MG63 (cell line): Measurements from ENCODE around the gene PRG3. TPM values are rescaled to one million over a fixed set of nuclear protein-coding genes. Genes with fewer than 3 reads are reported as not detected.

Experiments used
- DNase-seq: peaks from one replicate; pipeline ENCODE4 v3.0.0-alpha.2; 2020
- H3K27me3 ChIP-seq: fragments of 250-450 bp; sonication (Bioruptor Pico); 2 replicates; pipeline ENCODE4 v1.5.1; 2020; ENCODE audit warnings: mild to moderate bottlenecking, moderate library complexity
- H3K36me3 ChIP-seq: fragments of 250-450 bp; sonication (Bioruptor Pico); 2 replicates; pipeline ENCODE4 v1.5.1; 2020; ENCODE audit warnings: mild to moderate bottlenecking, moderate library complexity
- H3K4me3 ChIP-seq: fragments of 250-450 bp; sonication (Bioruptor Pico); 2 replicates; pipeline ENCODE4 v1.5.1; 2020; ENCODE audit warnings: mild to moderate bottlenecking, moderate library complexity
- H3K9me3 ChIP-seq: fragments of 250-450 bp; sonication (Bioruptor Pico); 2 replicates; pipeline ENCODE4 v1.5.1; 2020; ENCODE audit warnings: mild to moderate bottlenecking, moderate library complexity
- total RNA-seq: library from RNA; depleted of rRNA; stranded (reverse); fragments of >200 nt; shearing (Covaris generic); gene quantifications from 2 replicates; pipeline ENCODE4 v1.2.3, GENCODE V29; 2014; ENCODE audit warnings: low replicate concordance

PRG3 gene
- total RNA-seq, 1 experiment from 2014 or later: not detected

DNA sequence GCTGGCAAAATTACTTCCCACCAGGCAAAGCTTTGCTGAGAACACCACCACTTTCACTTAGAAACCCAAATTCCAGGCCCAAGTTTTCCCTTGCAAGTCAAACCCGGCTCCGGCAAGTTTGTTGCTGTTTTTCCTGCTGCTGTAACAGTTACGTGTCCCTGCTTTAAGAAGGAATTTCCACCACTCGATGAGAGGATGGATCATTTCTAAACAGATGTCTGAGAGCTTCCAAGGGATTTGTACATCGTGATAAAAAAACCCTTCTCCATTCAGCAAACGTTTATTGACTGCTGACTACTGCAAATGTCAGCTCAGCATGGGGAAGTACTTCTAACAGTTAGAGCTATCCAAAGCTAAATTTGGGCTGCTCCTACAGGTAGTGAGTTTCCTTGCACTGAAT, 23.1 kb downstream of the PRG3 start:
- Histone ChIP-seq H3K4me3 (no peak overlapping the region), H3K27me3 (no peaks in the 10 kb centered on the region), H3K9me3 (no peaks in the 10 kb centered on the region), H3K36me3 (no peaks in the 10 kb centered on the region)
- no peak for DNase-seq

DNA sequence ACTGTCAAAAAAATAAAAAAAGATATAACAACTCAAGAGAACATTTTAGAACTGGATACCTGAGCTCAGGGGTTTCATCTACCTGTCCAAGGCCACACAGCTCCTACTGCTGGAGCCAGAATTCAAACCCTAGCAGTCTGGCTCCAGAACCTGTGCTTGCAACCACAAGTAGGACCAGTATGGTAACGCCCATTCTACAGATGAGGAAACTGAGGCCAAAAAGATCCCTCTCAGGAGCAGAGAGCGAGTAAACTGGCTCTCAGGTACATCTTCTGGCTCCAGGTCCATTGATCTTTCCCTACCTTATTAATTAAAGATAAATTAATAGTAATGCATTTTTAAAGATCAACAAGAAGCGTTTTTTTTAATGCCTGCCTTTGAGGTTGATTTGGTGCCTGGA, 23.6 kb downstream of the PRG3 start:
- Histone ChIP-seq H3K9me3 (no peaks in the 10 kb centered on the region), H3K27me3 (no peaks in the 10 kb centered on the region)
- DNase-seq: no peak

DNA sequence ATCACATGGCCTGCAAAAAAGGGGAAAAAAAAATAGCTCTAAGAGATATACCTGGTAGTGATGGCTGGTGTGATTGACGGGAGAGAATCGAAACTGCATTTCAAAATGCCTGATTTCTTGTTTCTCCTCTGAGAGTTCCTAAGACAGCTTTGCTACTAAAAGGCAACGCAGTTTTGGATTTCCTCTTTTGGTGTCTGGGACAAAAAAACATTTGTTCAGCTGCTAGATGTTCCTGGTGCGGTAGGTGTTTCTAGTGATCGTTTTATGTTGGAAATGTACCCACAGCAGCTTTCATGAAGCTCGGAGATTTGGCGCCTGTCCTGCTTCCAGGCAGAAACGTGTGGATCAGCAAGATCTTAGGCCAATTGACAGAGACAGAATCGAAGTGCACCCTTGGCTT, 24.7 kb downstream of the PRG3 start:
- no peak for DNase-seq
- H3K36me3 ChIP-seq: no peaks in the 10 kb centered on the region
- no peak overlapping the region for H3K4me3 ChIP-seq
- H3K27me3 ChIP-seq: no peaks in the 10 kb centered on the region
- H3K9me3 ChIP-seq: peaks cover 1% of the 10 kb centered on the region; the same call in 1 of the 2 replicates

More for the DNA sequence above, 23.6 kb downstream of the PRG3 start:
- Histone ChIP-seq H3K36me3 (no peaks in the 10 kb centered on the region), H3K4me3 (no peak overlapping the region)

DNA sequence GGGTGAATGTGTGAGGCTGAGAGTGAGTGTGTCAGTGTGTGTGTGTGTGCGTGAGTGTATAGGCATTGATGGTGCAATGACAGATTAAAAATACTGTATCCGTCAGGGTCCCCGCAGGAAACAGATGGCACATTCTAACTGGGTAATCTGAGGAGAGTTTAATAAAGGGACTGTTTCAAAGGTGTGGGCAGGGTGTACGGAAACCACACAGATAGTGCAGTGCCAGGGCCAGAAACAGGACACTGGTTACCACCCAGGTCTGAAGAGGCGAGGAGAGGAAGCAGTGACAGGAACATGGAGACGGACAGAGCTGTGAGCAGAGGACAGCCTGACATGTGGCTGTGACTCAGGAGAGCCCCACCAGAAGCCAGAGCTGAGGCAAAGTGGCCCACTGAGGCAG, 26.3 kb downstream of the PRG3 start:
- DNase-seq: no peak
- no peak overlapping the region for H3K4me3 ChIP-seq
- peaks cover 1% of the 10 kb centered on the region; the same call in 1 of the 2 replicates for H3K9me3 ChIP-seq

DNA sequence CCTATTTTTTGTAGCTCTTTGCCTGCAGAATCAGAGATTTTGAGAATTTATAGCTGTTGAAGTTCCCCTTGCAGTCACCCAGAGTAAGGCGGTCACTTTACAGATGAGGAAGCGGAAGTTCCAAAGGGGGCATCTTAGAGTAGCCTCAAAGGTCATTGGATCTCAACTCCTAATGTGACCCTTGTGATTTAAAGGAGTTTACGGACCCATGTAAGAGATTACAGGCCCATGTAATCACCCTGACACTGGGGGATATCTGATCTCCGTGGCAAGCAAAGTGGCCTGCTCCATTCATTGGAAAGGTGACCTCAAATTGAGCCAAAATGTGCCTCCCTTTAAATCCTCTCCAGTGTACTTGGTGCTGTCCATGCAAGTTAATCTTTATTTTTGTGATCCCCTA, 27.1 kb downstream of the PRG3 start:
- H3K9me3 ChIP-seq: peaks cover 1% of the 10 kb centered on the region; the same call in 1 of the 2 replicates
- H3K27me3 ChIP-seq: no peaks in the 10 kb centered on the region
- no peak overlapping the region for H3K4me3 ChIP-seq
- H3K36me3 ChIP-seq: no peaks in the 10 kb centered on the region
- no peak for DNase-seq

More for the DNA sequence above, 26.3 kb downstream of the PRG3 start:
- Histone ChIP-seq H3K36me3 (no peaks in the 10 kb centered on the region), H3K27me3 (no peaks in the 10 kb centered on the region)

DNA sequence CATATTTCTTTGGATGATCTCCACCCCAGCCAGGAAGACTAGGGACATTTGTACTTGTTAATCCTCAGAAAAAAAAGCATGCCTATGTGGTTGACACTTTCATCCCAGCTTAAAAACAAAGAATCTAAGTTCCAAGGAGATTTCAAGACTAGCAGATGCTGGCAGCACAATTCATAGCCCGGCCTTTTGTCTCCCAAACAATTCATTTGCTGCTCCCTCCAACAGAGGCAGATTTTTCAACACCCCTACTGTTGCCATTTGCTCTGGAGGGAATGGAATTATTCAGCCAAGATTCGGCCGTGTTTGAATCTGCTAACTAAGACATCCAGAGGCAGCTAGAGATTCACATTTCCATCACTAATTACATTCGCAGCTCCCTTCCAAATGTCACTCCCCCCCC, 27.5 kb downstream of the PRG3 start:
- H3K36me3 ChIP-seq: no peaks in the 10 kb centered on the region
- H3K27me3 ChIP-seq: no peaks in the 10 kb centered on the region
- peaks cover 1% of the 10 kb centered on the region; the same call in 1 of the 2 replicates for H3K9me3 ChIP-seq
- H3K4me3 ChIP-seq: no peak overlapping the region
- no peak for DNase-seq

DNA sequence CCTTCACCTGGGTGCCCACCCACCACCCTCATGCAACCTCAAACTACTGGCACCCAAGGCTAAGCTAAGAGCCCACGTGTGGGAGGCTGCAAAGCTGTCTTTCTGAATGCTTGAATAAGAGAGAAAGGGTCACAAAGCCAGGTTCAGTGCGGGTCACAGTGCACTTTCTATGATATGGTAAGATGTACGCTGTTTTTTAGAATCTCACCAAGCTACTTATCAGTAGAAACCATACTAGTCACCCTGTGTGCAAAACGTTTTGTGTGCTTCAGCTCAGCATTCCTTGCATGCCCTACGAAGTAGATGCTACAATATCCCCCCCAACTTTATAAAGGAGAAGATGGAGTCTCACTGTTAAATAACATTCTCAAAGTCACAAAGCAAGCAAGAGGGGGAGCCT, 27.9 kb downstream of the PRG3 start:
- H3K9me3 ChIP-seq: peaks cover 1% of the 10 kb centered on the region; the same call in 1 of the 2 replicates
- no peaks in the 10 kb centered on the region for H3K27me3 ChIP-seq
- no peak overlapping the region for H3K4me3 ChIP-seq
- no peak for DNase-seq
- H3K36me3 ChIP-seq: no peaks in the 10 kb centered on the region

DNA sequence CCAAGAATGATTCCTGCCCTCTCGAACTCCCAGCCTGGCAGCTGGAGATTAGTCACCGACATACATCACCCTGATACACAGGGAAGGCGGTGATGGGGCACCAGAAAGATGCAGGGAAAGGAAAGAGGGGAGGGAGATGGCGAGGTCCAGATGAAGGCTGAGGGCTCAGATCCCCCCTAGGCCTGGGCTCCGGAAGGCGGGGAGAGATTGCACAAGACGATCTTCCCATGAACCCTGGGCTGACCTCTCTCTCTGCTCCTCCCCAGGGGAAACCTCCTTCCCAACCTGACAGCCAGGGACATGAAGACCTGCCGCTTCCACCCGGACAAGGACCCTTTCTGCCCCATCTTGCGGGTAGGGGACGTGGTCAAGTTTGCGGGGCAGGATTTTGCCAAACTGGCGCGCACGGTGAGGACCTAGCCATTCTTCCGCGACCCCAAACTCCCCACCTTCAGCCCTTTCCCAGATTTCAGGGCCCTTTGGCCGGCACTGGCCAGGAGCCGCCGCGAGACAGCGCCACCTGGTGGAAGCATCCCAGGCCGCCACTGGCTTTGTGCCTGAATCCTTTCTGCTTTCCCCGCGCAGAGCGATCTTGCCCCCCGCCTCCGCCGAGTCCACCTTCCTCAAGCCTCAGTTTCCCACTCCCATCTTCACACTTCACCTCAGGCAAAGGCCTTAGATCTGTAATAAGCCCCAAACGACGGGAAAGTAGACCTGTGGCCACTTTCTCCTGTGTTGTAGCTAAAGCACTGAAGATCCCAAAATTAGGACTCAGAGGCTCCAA, 31.3 kb downstream of the PRG3 start:
- Histone ChIP-seq H3K27me3 (no peaks in the 10 kb centered on the region), H3K4me3 (no peak overlapping the region), H3K36me3 (no peaks in the 10 kb centered on the region), H3K9me3 (peaks cover 1% of the 10 kb centered on the region; the same call in 1 of the 2 replicates)
- DNase-seq: peak; percentile 28

DNA sequence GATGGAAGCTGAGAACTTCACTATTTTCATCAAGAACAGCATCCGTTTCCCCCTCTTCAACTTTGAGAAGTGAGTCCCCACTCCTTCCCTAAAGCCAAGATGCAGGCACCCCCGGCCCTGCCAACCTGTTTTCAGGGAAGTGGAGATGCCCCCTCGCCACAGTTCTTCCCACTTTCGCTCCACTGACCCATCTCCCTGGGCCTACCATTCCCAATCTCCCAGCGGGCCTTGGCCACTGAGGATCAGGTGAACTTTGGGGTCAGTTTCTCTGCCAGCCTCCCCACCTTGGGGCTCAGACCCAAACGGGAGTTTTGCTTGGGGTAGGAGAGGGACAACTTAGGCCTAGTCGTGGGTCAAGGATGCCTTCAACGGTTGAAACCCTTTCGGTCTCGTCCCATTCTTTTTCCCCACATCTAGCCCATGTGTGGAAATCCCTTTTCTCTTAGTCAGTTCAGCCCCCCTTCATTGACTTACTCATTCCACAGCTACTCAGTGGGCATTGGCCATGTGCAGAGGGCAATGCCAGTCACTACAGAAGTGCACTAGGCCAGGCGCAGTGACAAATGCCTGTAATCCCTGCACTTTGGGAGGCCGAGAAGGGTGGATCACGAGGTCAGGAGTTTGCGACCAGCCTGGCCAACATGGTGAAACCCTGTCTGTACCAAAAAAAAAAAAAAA, 32.2 kb downstream of the PRG3 start:
- DNase-seq: no peak
- peaks cover 1% of the 10 kb centered on the region; the same call in 1 of the 2 replicates for H3K9me3 ChIP-seq
- H3K36me3 ChIP-seq: no peaks in the 10 kb centered on the region
- no peak overlapping the region for H3K4me3 ChIP-seq
- H3K27me3 ChIP-seq: no peaks in the 10 kb centered on the region

DNA sequence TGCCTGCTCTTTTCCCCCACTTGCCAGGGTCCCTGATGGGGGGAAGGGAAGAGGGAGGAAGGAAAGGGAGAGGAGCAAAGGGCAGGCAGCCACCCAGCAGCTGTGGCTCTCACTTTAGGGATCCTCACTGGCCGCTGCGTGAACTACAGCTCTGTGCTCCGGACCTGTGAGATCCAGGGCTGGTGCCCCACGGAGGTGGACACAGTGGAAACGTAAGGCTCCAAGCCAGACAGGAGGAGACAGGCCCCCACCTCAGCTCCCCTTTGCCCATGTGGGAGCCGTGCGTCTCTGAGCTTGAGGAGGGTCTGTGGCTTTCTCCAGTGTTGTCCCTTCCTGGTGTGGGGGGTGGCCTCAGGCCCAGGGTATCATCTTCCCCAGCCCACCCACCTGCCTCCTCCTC, 32.9 kb downstream of the PRG3 start:
- H3K27me3 ChIP-seq: no peaks in the 10 kb centered on the region
- H3K36me3 ChIP-seq: no peaks in the 10 kb centered on the region
- no peak overlapping the region for H3K4me3 ChIP-seq
- no peak for DNase-seq
- peaks cover 1% of the 10 kb centered on the region; the same call in 1 of the 2 replicates for H3K9me3 ChIP-seq

DNA sequence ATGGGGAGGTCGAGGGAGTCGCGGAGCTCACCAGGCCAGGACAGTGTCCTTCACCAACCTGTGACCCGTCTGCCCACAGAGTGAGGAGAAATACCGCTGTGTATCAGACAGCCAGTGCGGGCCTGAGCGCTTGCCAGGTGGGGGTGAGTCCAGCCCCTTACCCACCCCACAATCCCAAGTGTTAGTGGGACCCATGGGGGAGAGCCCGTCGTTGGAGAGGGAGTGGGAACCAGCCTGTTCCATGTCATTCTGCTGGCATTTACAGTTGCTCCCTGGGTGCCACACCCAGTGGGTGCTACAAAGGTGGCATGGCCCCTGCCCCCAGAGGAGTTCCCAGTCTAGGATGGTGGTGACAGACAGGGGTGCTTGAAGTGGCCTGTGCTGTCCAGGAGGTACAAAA, 33.6 kb downstream of the PRG3 start:
- H3K36me3 ChIP-seq: no peaks in the 10 kb centered on the region
- no peak overlapping the region for H3K4me3 ChIP-seq
- no peaks in the 10 kb centered on the region for H3K27me3 ChIP-seq
- no peak for DNase-seq
- H3K9me3 ChIP-seq: peaks cover 1% of the 10 kb centered on the region; the same call in 1 of the 2 replicates

DNA sequence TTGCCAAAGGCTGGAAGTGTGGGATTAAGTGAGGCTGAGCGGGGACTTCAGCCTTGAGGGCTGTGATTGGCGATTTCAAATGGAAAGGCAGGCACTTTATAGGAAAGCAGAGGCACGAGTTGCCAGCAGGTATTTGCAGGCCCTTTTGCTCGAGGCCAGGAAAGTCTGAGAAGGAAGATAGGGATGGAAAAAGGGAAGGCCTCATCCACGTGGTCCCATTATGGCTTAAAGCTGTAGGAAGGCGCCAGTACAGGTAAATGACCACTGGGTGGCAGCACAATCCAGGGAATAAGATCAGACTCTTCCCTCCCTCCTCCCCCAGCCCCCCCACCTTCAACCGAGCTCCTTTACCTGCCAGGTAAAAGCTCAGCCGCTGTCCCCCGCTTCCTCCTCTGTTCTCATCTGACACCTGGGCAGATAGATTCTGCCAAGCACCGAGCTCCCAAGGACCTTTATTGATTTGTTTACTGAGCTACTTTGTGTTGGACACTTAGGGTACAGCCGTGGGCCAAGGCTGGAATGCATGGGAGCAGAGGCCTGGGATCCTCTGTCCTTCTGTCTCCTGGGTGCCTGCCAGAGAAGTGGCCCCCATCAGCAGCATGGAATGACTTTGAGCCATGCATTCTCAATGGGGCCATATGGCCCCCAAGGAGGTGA, 35.3 kb downstream of the PRG3 start:
- DNase-seq: peak; percentile 46
- Histone ChIP-seq H3K9me3 (no peaks in the 10 kb centered on the region), H3K36me3 (no peaks in the 10 kb centered on the region), H3K4me3 (no peak overlapping the region), H3K27me3 (no peaks in the 10 kb centered on the region)

DNA sequence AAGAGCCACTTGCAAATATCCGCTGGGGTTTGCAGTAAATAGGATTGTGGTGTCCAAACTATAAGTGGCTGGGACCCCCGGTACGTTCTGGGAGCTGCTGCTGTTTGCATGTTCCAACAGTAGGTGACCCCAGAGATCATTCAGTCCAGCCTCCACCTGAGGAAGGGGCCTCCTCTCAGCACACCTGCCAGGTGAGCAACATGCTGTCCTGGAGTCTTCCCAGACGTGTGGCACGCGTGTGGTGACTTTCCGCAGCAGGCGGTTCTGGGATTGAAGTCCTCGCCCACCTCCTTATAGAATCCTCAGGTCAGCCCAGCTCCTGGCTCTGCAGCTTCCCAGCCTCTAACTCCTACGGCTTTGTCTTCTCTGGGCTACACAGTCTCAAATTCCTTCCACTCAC, 36.1 kb downstream of the PRG3 start:
- Histone ChIP-seq H3K4me3 (no peak overlapping the region), H3K9me3 (no peaks in the 10 kb centered on the region), H3K36me3 (no peaks in the 10 kb centered on the region), H3K27me3 (no peaks in the 10 kb centered on the region)
- no peak for DNase-seq

DNA sequence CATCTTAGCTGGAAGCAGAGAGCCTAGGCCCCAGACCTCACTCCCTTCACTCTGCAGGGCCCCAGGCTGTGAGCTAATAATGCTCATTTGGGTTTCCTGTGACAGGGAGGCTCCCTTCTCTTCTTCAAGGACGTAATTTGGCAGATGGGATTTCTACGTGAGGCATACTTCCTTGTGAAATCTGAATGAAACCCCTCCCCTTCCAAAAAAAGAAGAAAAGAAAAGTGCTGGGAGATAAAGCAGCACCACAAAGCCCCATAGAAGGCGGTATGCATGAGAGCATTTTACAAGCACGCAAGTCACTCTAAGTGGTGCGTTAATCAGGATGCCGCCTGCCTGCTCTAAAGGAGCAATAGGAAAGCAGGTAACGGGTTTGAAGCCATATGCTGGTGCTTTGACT, 37.1 kb downstream of the PRG3 start:
- H3K9me3 ChIP-seq: no peaks in the 10 kb centered on the region
- H3K4me3 ChIP-seq: no peak overlapping the region
- DNase-seq: no peak
- H3K36me3 ChIP-seq: no peaks in the 10 kb centered on the region
- H3K27me3 ChIP-seq: no peaks in the 10 kb centered on the region

DNA sequence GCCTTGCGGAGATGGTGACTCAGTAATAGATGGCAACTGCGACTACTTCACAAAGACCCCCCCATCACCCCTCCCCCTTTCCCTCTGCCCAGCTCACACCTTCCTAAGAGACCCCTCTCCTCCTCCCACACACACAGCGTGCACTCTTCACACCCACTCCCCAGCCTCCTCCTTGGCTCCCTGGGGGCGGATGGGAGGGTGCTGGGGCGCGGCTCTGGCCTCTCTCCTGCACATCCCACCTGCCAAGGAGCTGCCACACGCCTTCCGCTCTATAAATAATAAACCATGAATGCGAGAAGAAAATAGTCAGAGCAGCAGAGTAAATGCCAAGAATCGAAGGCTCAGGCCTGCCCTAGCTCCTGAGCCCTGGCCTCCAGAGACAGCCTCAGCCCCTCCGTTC, 38.2 kb downstream of the PRG3 start:
- Histone ChIP-seq H3K4me3 (no peak overlapping the region), H3K36me3 (no peaks in the 10 kb centered on the region), H3K9me3 (no peaks in the 10 kb centered on the region), H3K27me3 (no peaks in the 10 kb centered on the region)
- DNase-seq: no peak

DNA sequence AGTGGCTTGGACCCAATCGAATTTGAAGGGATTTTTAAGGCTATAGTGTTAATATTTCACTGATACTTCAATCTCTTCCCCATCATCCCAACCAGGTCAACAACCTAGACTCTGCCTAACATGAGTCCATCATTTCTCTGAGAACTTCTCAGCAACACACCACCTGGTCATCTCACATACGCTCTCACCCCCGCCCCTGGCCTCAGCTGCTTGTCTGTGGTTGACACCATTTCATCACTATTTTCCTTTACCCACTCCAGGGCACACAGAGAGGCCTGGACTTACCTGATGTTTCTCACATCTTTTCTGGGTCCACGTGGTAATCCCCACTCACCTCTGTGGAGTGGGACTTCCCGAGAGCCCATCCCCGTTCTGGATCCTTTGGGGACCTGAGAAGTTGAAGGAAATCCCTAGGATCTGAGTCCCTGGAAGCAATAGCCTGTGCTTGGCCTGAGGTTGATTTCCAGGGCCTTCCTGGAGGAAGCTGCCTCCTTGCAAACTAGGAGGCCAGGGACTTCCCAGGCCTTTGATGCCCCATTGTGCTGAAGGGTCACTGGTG, 39.6 kb downstream of the PRG3 start:
- H3K4me3 ChIP-seq: no peak overlapping the region
- no peaks in the 10 kb centered on the region for H3K27me3 ChIP-seq
- H3K36me3 ChIP-seq: no peaks in the 10 kb centered on the region
- DNase-seq: no peak
- no peaks in the 10 kb centered on the region for H3K9me3 ChIP-seq

DNA sequence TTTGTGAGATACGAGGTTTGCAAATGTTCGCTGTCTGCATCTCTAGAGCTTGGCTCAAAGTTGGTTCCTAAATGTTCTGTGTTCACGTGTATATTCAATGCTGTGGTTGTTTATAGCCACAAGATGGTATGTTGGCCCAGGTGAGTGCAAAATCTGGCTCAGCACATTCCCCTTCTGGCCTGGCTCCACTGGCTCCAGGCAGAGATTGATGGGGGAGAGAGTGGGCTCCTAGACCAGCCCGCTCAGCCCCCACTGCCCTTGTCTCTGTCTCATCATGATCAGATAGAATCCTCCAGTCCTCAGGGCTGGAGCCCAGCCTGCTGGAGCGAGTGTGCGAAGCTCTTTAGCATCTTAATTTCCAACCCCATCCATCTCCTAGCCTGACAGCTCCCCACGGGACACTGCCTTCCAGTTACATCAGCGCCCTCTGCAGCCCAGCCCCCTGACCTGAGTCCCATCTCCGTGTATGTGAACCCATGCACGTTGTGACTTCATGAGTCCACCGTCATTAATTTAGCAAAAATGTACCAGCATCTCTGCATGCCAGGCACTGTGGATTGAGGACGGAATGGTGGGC, 40.8 kb downstream of the PRG3 start:
- H3K9me3 ChIP-seq: no peaks in the 10 kb centered on the region
- no peak for DNase-seq
- no peaks in the 10 kb centered on the region for H3K36me3 ChIP-seq
- H3K27me3 ChIP-seq: no peaks in the 10 kb centered on the region
- no peak overlapping the region for H3K4me3 ChIP-seq
